Osteoblast (primary cell): ENCODE data around the gene NRXN2. TPM values are rescaled to one million over a fixed set of nuclear protein-coding genes. Genes with fewer than 3 reads are reported as not detected.
"Not testable (repeated sequence)": the region's sequence is repeated elsewhere in the genome, so short reads cannot be mapped to it uniquely, and the experiment has no call there.

ENCODE experiments used
- DNase-seq: peaks from one replicate; pipeline ENCODE4 v3.0.0; 2011; ENCODE audit warnings: low spot score, mixed read lengths; ENCODE audit not compliant: insufficient read length; ENCODE audit errors: missing footprints
- H2AFZ ChIP-seq: 2 replicates; pipeline ENCODE4 v1.6.0; 2011; ENCODE audit warnings: mild to moderate bottlenecking, low read length
- H3K27ac ChIP-seq: 2 replicates; pipeline ENCODE4 v1.5.1; 2011; ENCODE audit warnings: mild to moderate bottlenecking, low read depth, low read length, moderate library complexity
- H3K27me3 ChIP-seq: 2 replicates; pipeline ENCODE4 v1.6.0; 2012; ENCODE audit warnings: mild to moderate bottlenecking, control low read depth, inconsistent platforms, low read length, moderate library complexity; ENCODE audit not compliant: insufficient read depth
- H3K36me3 ChIP-seq: 2 replicates; pipeline ENCODE4 v1.5.1; 2011; ENCODE audit warnings: mild to moderate bottlenecking, low read length, control low read depth, moderate library complexity; ENCODE audit not compliant: insufficient read depth
- H3K4me1 ChIP-seq: 2 replicates; pipeline ENCODE4 v1.5.1; 2011; ENCODE audit warnings: mild to moderate bottlenecking, low read length, control low read depth, moderate library complexity; ENCODE audit not compliant: insufficient read depth
- H3K4me2 ChIP-seq: 2 replicates; pipeline ENCODE4 v1.6.0; 2011; ENCODE audit warnings: mild to moderate bottlenecking, low read length; ENCODE audit not compliant: insufficient read depth
- H3K4me3 ChIP-seq: fragments of 200-600 bp; sonication (generic); 3 replicates; pipeline ENCODE4 v1.5.1; 2012; ENCODE audit warnings: mild to moderate bottlenecking, low read length, inconsistent platforms; ENCODE audit not compliant: insufficient read depth
- H3K79me2 ChIP-seq: 2 replicates; pipeline ENCODE4 v1.6.0; 2012; ENCODE audit warnings: mild to moderate bottlenecking, low read length, control low read depth, inconsistent platforms; ENCODE audit not compliant: insufficient read depth
- H3K9me3 ChIP-seq: 2 replicates; pipeline ENCODE4 v1.5.1; 2011; ENCODE audit warnings: low read depth, low read length, control low read depth
- H4K20me1 ChIP-seq: 2 replicates; pipeline ENCODE4 v1.6.0; 2012; ENCODE audit warnings: mild to moderate bottlenecking, low read length, control low read depth; ENCODE audit not compliant: insufficient read depth
- CTCF ChIP-seq: IDR thresholded peaks from 2 replicates; pipeline ENCODE4 v1.5.1; 2011; ENCODE audit warnings: mild to moderate bottlenecking, low read depth, low read length, moderate library complexity; ENCODE audit errors: extremely low read depth
- total RNA-seq: library from RNA; depleted of rRNA; stranded (reverse); fragments of >200 nt; gene quantifications from 2 replicates; pipeline ENCODE4 v1.2.3, GENCODE V29; 2012

The NRXN2 gene
- total RNA-seq, 1 donor = 90.1 TPM

- DNase-seq = peak; percentile 52
- no peak for TF ChIP-seq CTCF
- no peaks in the 10 kb centered on the region for H3K27me3 ChIP-seq
- H2AFZ ChIP-seq = no peak overlapping the region
- no peaks in the 10 kb centered on the region for H3K9me3 ChIP-seq
- H4K20me1 ChIP-seq = no peaks in the 10 kb centered on the region
- H3K27ac ChIP-seq = no peak overlapping the region
- H3K79me2 ChIP-seq = no peaks in the 10 kb centered on the region
- H3K36me3 ChIP-seq = no peaks in the 10 kb centered on the region
- no peak overlapping the region for H3K4me3 ChIP-seq
- H3K4me2 ChIP-seq = no peak overlapping the region
- no peaks in the 10 kb centered on the region for H3K4me1 ChIP-seq
These were observed 160.8 kb downstream of the NRXN2 start for GRCh38 chr11:64561984-64562722.

DNA sequence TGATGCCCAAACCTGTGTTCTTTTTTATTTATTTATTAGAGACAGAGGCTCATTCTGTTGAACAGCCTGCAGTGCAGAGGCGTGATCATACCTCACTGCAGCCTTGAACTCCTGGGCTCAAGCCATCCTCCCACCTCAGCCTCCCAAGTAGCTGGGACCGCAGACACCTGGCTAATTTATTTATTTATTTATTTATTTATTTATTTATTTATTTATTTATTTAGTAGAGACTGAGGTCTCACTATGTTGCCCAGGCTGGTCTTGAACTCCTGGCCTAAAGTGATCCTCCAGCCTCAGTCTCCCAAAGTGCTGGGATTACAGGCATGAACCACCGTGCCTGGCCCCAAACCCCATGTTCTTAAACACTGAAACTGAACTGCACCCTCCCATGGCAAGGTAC, 161.6 kb downstream of the NRXN2 start:
- not testable (repeated sequence) for DNase-seq, H3K27me3 ChIP-seq, H3K27ac ChIP-seq, H3K79me2 ChIP-seq, H3K4me3 ChIP-seq, H3K36me3 ChIP-seq, H3K4me1 ChIP-seq, H3K4me2 ChIP-seq, H3K9me3 ChIP-seq, H2AFZ ChIP-seq, H4K20me1 ChIP-seq

DNA sequence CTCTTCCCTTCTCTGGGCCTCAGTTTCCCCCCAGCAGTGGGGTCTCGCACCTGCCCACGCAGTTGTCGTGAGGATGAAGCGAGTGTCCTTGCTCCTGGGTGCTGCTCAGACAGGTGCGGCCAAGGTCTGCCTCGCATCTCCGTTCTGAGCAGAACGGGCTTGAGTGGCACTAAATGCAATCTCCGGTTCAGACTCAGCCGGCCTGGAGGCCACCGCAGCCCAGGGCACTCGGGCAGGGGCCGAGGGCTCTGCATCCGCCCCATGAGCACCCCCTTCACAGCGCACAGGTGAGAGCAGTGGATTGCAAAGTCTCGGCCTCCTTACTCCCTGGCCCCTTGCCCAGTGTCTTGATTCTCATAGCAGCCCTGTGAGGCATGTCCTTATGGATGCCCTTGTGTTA, 162.1 kb downstream of the NRXN2 start:
- no peaks in the 10 kb centered on the region for H3K9me3 ChIP-seq
- TF ChIP-seq CTCF = no peak
- H3K4me3 ChIP-seq = no peak overlapping the region
- no peak overlapping the region for H3K4me2 ChIP-seq
- no peaks in the 10 kb centered on the region for H3K79me2 ChIP-seq
- no peaks in the 10 kb centered on the region for H3K4me1 ChIP-seq
- no peak overlapping the region for H2AFZ ChIP-seq
- no peaks in the 10 kb centered on the region for H3K36me3 ChIP-seq
- no peak overlapping the region for H3K27ac ChIP-seq
- no peaks in the 10 kb centered on the region for H4K20me1 ChIP-seq
- no peak for DNase-seq
- no peaks in the 10 kb centered on the region for H3K27me3 ChIP-seq

GRCh38 chr11:64560139-64560771, 162.7 kb downstream of the NRXN2 start:
- Histone ChIP-seq H2AFZ (no peak overlapping the region), H3K4me1 (peaks cover 3% of the 10 kb centered on the region), H3K79me2 (no peaks in the 10 kb centered on the region), H3K27me3 (no peaks in the 10 kb centered on the region), H3K36me3 (no peaks in the 10 kb centered on the region), H4K20me1 (no peaks in the 10 kb centered on the region), H3K4me2 (no peak overlapping the region), H3K27ac (no peak overlapping the region), H3K9me3 (no peaks in the 10 kb centered on the region), H3K4me3 (no peak overlapping the region)
- DNase-seq = peak; percentile 74
- TF ChIP-seq CTCF = no peak
